Transverse colon (tissue), 4 donors: Measurements from ENCODE around the gene EML6.

Experiments
- EP300 ChIP-seq: sonication (generic); formaldehyde crosslinking; IDR thresholded peaks from one replicate; pipeline ENCODE4 v1.6.1; 2017; ENCODE audit warnings: antibody characterized with exemption, low read depth
- POLR2A ChIP-seq: fragments of 450-650 bp; IDR thresholded peaks from one replicate; pipeline ENCODE4 v1.6.1; 2016; ENCODE audit warnings: antibody characterized with exemption, mild to moderate bottlenecking, moderate library complexity
- POLR2AphosphoS5 ChIP-seq, 3 donors: sonication (generic); formaldehyde crosslinking; IDR thresholded peaks; one replicate each; pipeline ENCODE4 v1.6.1; 2016; ENCODE audit warnings: antibody characterized with exemption in 3 of 3
- TF ChIP-seq, protein P1 (sequence below), 5 experiments: fragments of 200-600 bp in 3 of 5; fragments of 450-650 bp in 2 of 5; sonication (generic) in 3 of 5; IDR thresholded peaks; 1 replicate in 2 of 5; 2 replicates in 3 of 5; pipeline ENCODE4 v1.5.1; 2016 to 2017; ENCODE audit warnings: antibody characterized with exemption in 5 of 5, inconsistent platforms in 3 of 5, mild to moderate bottlenecking in 2 of 5, moderate library complexity in 1 of 5

GRCh38 chr2:54814389-54815147 is 91.1 kb downstream of the EML6 start:
- TF ChIP-seq, protein P1, sequence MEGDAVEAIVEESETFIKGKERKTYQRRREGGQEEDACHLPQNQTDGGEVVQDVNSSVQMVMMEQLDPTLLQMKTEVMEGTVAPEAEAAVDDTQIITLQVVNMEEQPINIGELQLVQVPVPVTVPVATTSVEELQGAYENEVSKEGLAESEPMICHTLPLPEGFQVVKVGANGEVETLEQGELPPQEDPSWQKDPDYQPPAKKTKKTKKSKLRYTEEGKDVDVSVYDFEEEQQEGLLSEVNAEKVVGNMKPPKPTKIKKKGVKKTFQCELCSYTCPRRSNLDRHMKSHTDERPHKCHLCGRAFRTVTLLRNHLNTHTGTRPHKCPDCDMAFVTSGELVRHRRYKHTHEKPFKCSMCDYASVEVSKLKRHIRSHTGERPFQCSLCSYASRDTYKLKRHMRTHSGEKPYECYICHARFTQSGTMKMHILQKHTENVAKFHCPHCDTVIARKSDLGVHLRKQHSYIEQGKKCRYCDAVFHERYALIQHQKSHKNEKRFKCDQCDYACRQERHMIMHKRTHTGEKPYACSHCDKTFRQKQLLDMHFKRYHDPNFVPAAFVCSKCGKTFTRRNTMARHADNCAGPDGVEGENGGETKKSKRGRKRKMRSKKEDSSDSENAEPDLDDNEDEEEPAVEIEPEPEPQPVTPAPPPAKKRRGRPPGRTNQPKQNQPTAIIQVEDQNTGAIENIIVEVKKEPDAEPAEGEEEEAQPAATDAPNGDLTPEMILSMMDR (IDR thresholded peaks at IDR 0.05), result no peak
- TF ChIP-seq POLR2A (no peak), POLR2AphosphoS5 (IDR thresholded peaks at IDR 0.05) (no peak), EP300 (no peak)
